ENCODE measurements around the gene CES3.

DNA sequence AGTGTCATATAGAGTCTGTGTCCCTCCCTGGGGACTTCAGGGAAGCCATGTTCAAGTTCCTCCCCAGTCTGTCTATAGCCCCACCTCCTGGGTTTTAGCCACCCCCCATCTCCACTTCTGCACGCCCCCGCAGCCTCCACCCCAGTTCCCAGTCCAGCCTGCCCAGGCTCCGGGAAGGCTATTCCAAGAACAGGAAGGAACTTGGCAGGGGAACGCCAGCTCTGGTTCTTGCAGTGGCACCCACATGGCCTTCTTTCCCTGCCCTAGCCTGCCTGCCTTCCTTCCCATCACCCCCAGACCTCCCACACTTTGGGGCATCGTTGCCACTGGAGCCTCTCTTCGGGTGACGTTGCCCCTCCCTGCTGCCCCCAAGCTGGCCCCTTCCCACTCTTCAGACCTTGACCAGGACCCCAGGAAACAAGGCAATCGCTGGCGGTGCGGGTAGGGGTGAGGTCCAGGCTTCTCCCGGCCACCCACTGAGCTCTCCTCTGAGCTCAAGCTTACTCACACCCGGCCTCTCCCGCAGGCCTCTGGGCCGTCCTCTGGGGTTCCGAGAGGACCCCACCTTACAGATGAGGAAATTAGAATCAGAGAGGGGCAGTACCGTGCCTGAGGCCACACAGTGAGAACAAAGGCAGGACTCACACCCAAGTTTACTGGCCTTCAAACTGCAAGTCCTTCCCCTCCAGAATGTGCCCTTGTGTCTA is 18.1 kb downstream of the CES3 start:
- TF ChIP-seq CTCF (IDR thresholded peaks at IDR 0.05) = no peak
- no peak for TF ChIP-seq POLR2AphosphoS5 (IDR thresholded peaks at IDR 0.05)
- no peak for TF ChIP-seq POLR2A (IDR thresholded peaks at IDR 0.05)
- TF ChIP-seq EP300 (IDR thresholded peaks at IDR 0.05) = no peak

Data from upper lobe of left lung (tissue), 4 donors.